Keratinocyte (primary cell): ENCODE results near the gene FOXP2.

ENCODE experiments used
- CTCF ChIP-seq, 3 experiments: IDR thresholded peaks in 1 of 3; conservative IDR thresholded peaks in 1 of 3; optimal IDR thresholded peaks in 1 of 3; 2 replicates in 2 of 3; 3 replicates in 1 of 3; pipeline versions ENCODE3 to v1.5.1; 2011; ENCODE audit warnings: low read length in 3 of 3, mild to moderate bottlenecking in 3 of 3, moderate library complexity in 2 of 3, control low read depth in 1 of 3, inconsistent platforms in 1 of 3; ENCODE audit not compliant: insufficient read depth in 2 of 3; ENCODE audit errors: extremely low read depth in 1 of 3
- EZH2 ChIP-seq: IDR thresholded peaks from one replicate; pipeline ENCODE4 v1.6.1; 2012; ENCODE audit warnings: inconsistent platforms, mild to moderate bottlenecking, low read length, moderate library complexity

- no peak for TF ChIP-seq EZH2
- TF ChIP-seq CTCF (optimal IDR thresholded peaks at IDR 0.05 in 1 of 3, IDR thresholded peaks at IDR 0.05 in 1 of 3, conservative IDR thresholded peaks at IDR 0.05 in 1 of 3; ENCODE audit: extremely low read depth in 1 of 3, insufficient read depth in 2 of 3, low read length in 3 of 3): no peak
These were observed at the start of gene FOXP2 for GRCh38 chr7:114414156-114415063.
